Ascending aorta (tissue), 2 donors: ENCODE measurements around the gene TLR5. TPM values are rescaled to one million over a fixed set of nuclear protein-coding genes. Genes with fewer than 3 reads are reported as not detected.

Source experiments
- DNase-seq, 2 donors: peaks; one replicate each; pipeline ENCODE4 v3.0.0-alpha.2; 2019; ENCODE audit warnings: low spot score in 2 of 2
- H3K27ac ChIP-seq, 2 donors: fragments of 200-600 bp; sonication (generic); one replicate each; pipeline ENCODE4 v1.5.1; 2016 to 2017; ENCODE audit warnings: mild to moderate bottlenecking in 1 of 2
- H3K27me3 ChIP-seq: fragments of 200-600 bp; sonication (generic); one replicate; pipeline ENCODE4 v1.5.1; 2017
- H3K36me3 ChIP-seq, 2 donors: fragments of 200-600 bp; sonication (generic); one replicate each; pipeline ENCODE4 v1.5.1; 2016
- H3K4me1 ChIP-seq, 2 donors: fragments of 200-600 bp; sonication (generic); one replicate each; pipeline ENCODE4 v1.5.1; 2016 to 2017; ENCODE audit warnings: mild to moderate bottlenecking in 1 of 2
- H3K4me3 ChIP-seq, 2 donors: fragments of 200-600 bp; sonication (generic); one replicate each; pipeline ENCODE4 v1.5.1; 2016 to 2017; ENCODE audit warnings: mild to moderate bottlenecking in 1 of 2
- H3K9me3 ChIP-seq, 2 donors: fragments of 200-600 bp; sonication (generic); one replicate each; pipeline ENCODE4 v1.5.1; 2016
- intact Hi-C: fragments of 100-400 bp; cut with DNase I; formaldehyde crosslinking; loops from one replicate; pipeline ENCODE4 v1.15.1; 2023
- total RNA-seq: library from RNA; depleted of rRNA; stranded (reverse); fragments of >200 nt; gene quantifications from one replicate; pipeline ENCODE4 v1.1.0, GENCODE V29; 2016
- TF ChIP-seq, protein P1 (sequence below), 3 experiments: fragments of 200-600 bp in 2 of 3; fragments of 450-650 bp in 1 of 3; sonication (generic) in 2 of 3; IDR thresholded peaks; one replicate each; pipeline ENCODE4 v1.5.1; 2016 to 2019; ENCODE audit warnings: antibody characterized with exemption in 3 of 3, mild to moderate bottlenecking in 1 of 3, moderate library complexity in 1 of 3

The TLR5 gene
- total RNA-seq, 1 donor from 2014 or later = 3.9 TPM

DNA sequence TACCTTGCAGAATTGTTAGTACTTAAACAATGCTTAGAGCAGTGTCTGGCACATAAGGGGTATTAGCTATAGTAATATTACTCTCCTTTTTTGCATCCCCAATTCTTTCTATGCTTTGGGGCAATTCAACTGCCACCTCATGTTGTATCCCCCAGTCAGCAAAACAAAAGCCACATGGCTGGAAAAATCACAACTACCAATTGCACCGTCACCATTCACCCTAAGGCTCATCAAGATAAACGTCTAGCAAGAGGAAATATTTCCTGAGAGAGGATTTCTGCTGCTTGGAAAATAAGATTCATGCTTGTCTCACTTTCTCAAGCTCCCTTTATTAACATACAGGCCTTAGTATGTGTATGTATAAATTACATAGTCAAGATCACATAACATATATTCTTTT, 12.1 kb upstream of the TLR5 start:
- Histone ChIP-seq H3K9me3 (no peaks in the 10 kb centered on the region), H3K27me3 (no peaks in the 10 kb centered on the region), H3K36me3 (no peaks in the 10 kb centered on the region), H3K4me1 (no peaks in the 10 kb centered on the region), H3K27ac (no peak overlapping the region), H3K4me3 (no peak overlapping the region)
- DNase-seq = no peak
- TF ChIP-seq, protein P1, sequence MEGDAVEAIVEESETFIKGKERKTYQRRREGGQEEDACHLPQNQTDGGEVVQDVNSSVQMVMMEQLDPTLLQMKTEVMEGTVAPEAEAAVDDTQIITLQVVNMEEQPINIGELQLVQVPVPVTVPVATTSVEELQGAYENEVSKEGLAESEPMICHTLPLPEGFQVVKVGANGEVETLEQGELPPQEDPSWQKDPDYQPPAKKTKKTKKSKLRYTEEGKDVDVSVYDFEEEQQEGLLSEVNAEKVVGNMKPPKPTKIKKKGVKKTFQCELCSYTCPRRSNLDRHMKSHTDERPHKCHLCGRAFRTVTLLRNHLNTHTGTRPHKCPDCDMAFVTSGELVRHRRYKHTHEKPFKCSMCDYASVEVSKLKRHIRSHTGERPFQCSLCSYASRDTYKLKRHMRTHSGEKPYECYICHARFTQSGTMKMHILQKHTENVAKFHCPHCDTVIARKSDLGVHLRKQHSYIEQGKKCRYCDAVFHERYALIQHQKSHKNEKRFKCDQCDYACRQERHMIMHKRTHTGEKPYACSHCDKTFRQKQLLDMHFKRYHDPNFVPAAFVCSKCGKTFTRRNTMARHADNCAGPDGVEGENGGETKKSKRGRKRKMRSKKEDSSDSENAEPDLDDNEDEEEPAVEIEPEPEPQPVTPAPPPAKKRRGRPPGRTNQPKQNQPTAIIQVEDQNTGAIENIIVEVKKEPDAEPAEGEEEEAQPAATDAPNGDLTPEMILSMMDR (IDR thresholded peaks at IDR 0.05) = no peak
- intact Hi-C loops = no loop called here

- Histone ChIP-seq H3K27me3 (no peaks in the 10 kb centered on the region), H3K36me3 (no peaks in the 10 kb centered on the region), H3K4me1 (no peaks in the 10 kb centered on the region), H3K9me3 (no peaks in the 10 kb centered on the region), H3K27ac (no peak overlapping the region), H3K4me3 (no peak overlapping the region)
- intact Hi-C loops = no loop called here
- DNase-seq = no peak
- TF ChIP-seq, protein P1 (IDR thresholded peaks at IDR 0.05) = no peak
Measured at GRCh38 chr1:223153177-223154119, 10.4 kb upstream of the TLR5 start.

DNA sequence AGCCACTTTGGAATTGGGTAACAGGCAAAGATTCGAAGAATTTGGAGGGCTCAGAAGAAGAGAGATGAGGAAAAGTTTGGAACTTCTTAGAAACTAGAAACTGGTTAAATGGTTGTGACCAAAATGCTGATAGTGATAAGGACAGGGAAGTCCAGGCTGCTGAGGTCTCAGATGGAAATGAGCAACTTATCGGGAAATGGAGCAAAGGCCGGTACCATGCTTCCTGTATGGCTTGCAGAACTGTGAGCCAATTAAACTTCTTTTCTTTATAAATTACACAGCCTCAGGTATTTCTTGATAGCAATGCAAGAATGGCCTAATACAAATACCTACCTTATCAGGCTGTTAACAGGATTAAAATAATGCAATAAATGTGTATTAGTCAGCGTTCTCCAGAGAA, 9.4 kb upstream of the TLR5 start:
- intact Hi-C loops = no loop called here
- Histone ChIP-seq H3K27ac (no peak overlapping the region), H3K9me3 (peaks cover 2 to 7% of the 10 kb centered on the region in 2 donors)

GRCh38 chr1:223150443-223150842, 7.4 kb upstream of the TLR5 start:
- no peaks in the 10 kb centered on the region for H3K27me3 ChIP-seq
- intact Hi-C loops = no loop called here
- DNase-seq = no peak
- H3K4me3 ChIP-seq = no peak overlapping the region
- H3K36me3 ChIP-seq = no peaks in the 10 kb centered on the region
- TF ChIP-seq, protein P1 (IDR thresholded peaks at IDR 0.05) = no peak
- no peak overlapping the region for H3K27ac ChIP-seq
- no peaks in the 10 kb centered on the region for H3K4me1 ChIP-seq
- H3K9me3 ChIP-seq = peaks cover 6 to 9% of the 10 kb centered on the region in 2 donors

More for the DNA sequence above, 9.4 kb upstream of the TLR5 start:
- Histone ChIP-seq H3K4me1 (no peaks in the 10 kb centered on the region), H3K4me3 (no peak overlapping the region), H3K36me3 (no peaks in the 10 kb centered on the region), H3K27me3 (no peaks in the 10 kb centered on the region)
- no peak for DNase-seq
- TF ChIP-seq, protein P1 (IDR thresholded peaks at IDR 0.05) = no peak

DNA sequence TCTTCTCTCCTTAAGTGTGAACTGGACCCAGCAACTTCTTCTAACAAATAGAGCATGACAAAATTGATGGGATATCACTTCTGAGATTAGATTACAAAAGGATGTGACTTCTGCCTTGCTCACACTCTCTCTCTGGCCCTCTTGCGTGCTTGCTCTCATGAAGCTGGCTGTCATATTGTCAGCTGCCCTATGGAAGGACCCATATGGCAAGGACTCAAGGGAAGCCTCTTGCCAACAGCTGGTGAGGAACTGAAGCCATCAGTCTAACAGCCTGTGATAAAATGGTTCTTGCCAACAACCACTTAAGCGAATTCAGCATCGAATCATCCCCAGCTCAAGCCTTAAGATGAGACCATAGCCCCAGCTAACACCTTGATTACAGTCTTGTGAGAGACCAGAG, 4.8 kb upstream of the TLR5 start:
- H3K4me3 ChIP-seq = no peak overlapping the region
- H3K9me3 ChIP-seq = peaks cover 6 to 9% of the 10 kb centered on the region in 2 donors
- H3K27ac ChIP-seq = no peak overlapping the region
- no peaks in the 10 kb centered on the region for H3K36me3 ChIP-seq
- DNase-seq = no peak
- intact Hi-C loops = no loop called here
- peaks cover 0 to 6% of the 10 kb centered on the region in 2 donors for H3K4me1 ChIP-seq
- TF ChIP-seq, protein P1 (IDR thresholded peaks at IDR 0.05) = no peak
- H3K27me3 ChIP-seq = no peaks in the 10 kb centered on the region
